HepG2 (cell line): ENCODE measurements around the gene UCK2. TPM values are rescaled to one million over a fixed set of nuclear protein-coding genes. Genes with fewer than 3 reads are reported as not detected.
A peak's percentile ranks its signal among the peaks of the same experiment; 100 is the strongest.

ENCODE experiments used
- BHLHE40 ChIP-seq: IDR thresholded peaks from 2 replicates; pipeline ENCODE4 v1.6.1; 2011; ENCODE audit warnings: low read length, improper control_type of control experiment
- ELF3 ChIP-seq: IDR thresholded peaks from 2 replicates; pipeline ENCODE4 v1.6.1; 2016; ENCODE audit warnings: missing genetic modification reagents, missing compliant biosample characterization
- GATAD2A ChIP-seq: IDR thresholded peaks from 2 replicates; pipeline ENCODE4 v1.6.1; 2016
- HNF4G ChIP-seq, 2 experiments: sonication (generic) in 1 of 2; formaldehyde crosslinking in 1 of 2; IDR thresholded peaks; 2 replicates each; pipeline versions ENCODE4 v1.4.0 to v1.6.1; 2011 to 2020; ENCODE audit warnings: borderline replicate concordance in 2 of 2, low read depth in 2 of 2, mild to moderate bottlenecking in 2 of 2, low read length in 1 of 2, missing genetic modification reagents in 1 of 2, moderate library complexity in 1 of 2
- KLF16 ChIP-seq, 2 experiments: sonication (generic) in 1 of 2; formaldehyde crosslinking in 1 of 2; IDR thresholded peaks; 2 replicates each; pipeline versions ENCODE4 v1.6.1 to v1.8.0; 2016 to 2023; ENCODE audit warnings: missing genetic modification reagents in 2 of 2, missing compliant biosample characterization in 1 of 2
- NCOA2 ChIP-seq: sonication (generic); formaldehyde crosslinking; IDR thresholded peaks from 2 replicates; pipeline ENCODE4 v1.8.0; 2022; ENCODE audit warnings: inconsistent platforms
- NFKBIZ ChIP-seq: IDR thresholded peaks from 2 replicates; pipeline ENCODE4 v1.6.1; 2018; ENCODE audit warnings: missing genetic modification reagents, missing compliant biosample characterization
- PPARG ChIP-seq: conservative IDR thresholded peaks from 2 replicates; pipeline ENCODE4 v1.6.1; 2016; ENCODE audit warnings: missing biosample characterization, missing genetic modification reagents
- SAP130 ChIP-seq: IDR thresholded peaks from 2 replicates; pipeline ENCODE4 v1.6.1; 2016; ENCODE audit warnings: low read depth
- SMC3 ChIP-seq: IDR thresholded peaks from 2 replicates; pipeline ENCODE4 v1.6.1; 2011; ENCODE audit warnings: low read length, improper control_type of control experiment
- SNAPC2 ChIP-seq: sonication (generic); formaldehyde crosslinking; IDR thresholded peaks from 2 replicates; pipeline ENCODE4 v1.8.1; 2022; ENCODE audit warnings: mild to moderate bottlenecking, missing genetic modification reagents
- STAG1 ChIP-seq: sonication (generic); formaldehyde crosslinking; IDR thresholded peaks from 2 replicates; pipeline ENCODE4 v1.4.0; 2020; ENCODE audit warnings: missing genetic modification reagents
- TEAD3 ChIP-seq: optimal IDR thresholded peaks from 2 replicates; pipeline ENCODE3; 2016; ENCODE audit warnings: borderline replicate concordance
- ZKSCAN8 ChIP-seq: IDR thresholded peaks from 2 replicates; pipeline ENCODE4 v1.6.1; 2016; ENCODE audit warnings: borderline replicate concordance, missing genetic modification reagents, missing compliant biosample characterization
- polyA plus RNA-seq, 8 experiments: library from polyadenylated mRNA; depleted of rRNA in 3 of 8; stranded (reverse) in 7 of 8; unstranded in 1 of 8; fragments of >200 nt; fragmentation: Illumina TruSeq in 4 of 8; extraction: Trizol in 4 of 8; gene quantifications; 2 replicates each; pipeline versions ENCODE4 v1.2.1 to v1.2.3, GENCODE V29; 2011 to 2016; ENCODE audit warnings: low read depth in 4 of 8, missing spikeins in 1 of 8, mixed read lengths in 1 of 8; ENCODE audit not compliant: insufficient read depth in 1 of 8
- total RNA-seq, 5 experiments: library from RNA; depleted of rRNA; stranded (reverse); fragments of >200 nt; fragmentation: Illumina TruSeq; extraction: Trizol; gene quantifications; 2 replicates each; pipeline ENCODE4 v1.2.3, GENCODE V29; 2016; ENCODE audit warnings: low read depth in 1 of 5
- TF ChIP-seq, protein P1 (sequence below): sonication (generic); formaldehyde crosslinking; IDR thresholded peaks from 2 replicates; pipeline ENCODE4 v1.4.0; 2020; ENCODE audit warnings: mild to moderate bottlenecking, missing genetic modification reagents
- TF ChIP-seq, protein P2 (sequence below), 2 experiments: sonication (generic) in 1 of 2; formaldehyde crosslinking in 1 of 2; IDR thresholded peaks; 2 replicates each; pipeline versions ENCODE4 v1.4.0 to v1.6.1; 2018 to 2020; ENCODE audit warnings: missing genetic modification reagents in 2 of 2, borderline replicate concordance in 1 of 2, low read depth in 1 of 2, mild to moderate bottlenecking in 1 of 2, missing biosample characterization in 1 of 2
- TF ChIP-seq, protein P3 (sequence below): sonication (generic); formaldehyde crosslinking; IDR thresholded peaks from 2 replicates; pipeline ENCODE4 v1.5.0; 2020; ENCODE audit warnings: mild to moderate bottlenecking, missing genetic modification reagents, moderate library complexity
- TF ChIP-seq, protein P4 (sequence below): sonication (generic); formaldehyde crosslinking; IDR thresholded peaks from 2 replicates; pipeline ENCODE4 v1.5.1; 2020; ENCODE audit warnings: missing genetic modification reagents, mild to moderate bottlenecking, borderline replicate concordance

Gene UCK2
- total and polyA plus RNA-seq, 2 of the 13 experiments (the other 11 are each of a cell fraction or from before 2014, with no cell fraction given), result 64.3 to 78.0 TPM

DNA sequence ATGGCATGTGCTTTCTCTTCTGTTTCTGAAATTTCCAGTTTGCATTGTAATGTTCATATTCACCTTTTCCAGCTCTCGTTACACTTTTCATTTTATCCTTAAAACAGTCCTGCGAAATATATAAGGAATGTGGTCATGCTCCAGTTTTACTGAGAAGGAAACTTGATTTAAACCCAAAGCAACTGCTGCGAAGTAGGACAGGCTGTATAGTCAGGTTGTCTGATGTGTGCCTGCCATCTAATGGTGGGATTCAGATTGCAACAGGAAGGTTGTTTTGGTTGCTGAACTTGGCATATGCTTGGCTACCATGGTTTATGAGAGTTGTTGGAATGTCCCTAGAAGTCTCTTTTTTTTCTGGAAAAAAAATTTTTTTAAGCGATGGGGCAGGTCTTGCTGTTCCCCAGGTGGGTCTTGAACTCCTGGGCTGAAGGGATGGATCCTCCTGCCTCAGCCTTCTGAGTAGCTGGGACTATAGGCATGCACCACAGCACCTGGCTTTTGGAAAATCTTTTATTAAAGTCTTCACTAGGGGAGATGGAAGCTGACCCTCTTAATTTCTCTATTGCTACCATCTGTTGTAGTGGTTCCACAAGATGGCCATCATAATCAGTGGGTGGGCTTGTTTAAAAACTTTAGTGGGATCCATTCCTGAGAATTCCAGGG, 86.9 kb downstream of the UCK2 start (continued):
- TF ChIP-seq PPARG (CRISPR knock-in tag), result 0 out of 2 replicates have a peak, but pooled peaks have one; percentile 19
- TF ChIP-seq ZKSCAN8 (CRISPR knock-in tag), result no peak
- no peak for TF ChIP-seq HNF4G (IDR thresholded peaks at IDR 0.05; ENCODE audit: borderline replicate concordance, low read depth, low read length)
- no peak for TF ChIP-seq HNF4G (CRISPR knock-in tag; IDR thresholded peaks at IDR 0.05; ENCODE audit: borderline replicate concordance, low read depth)
- TF ChIP-seq, protein P1, sequence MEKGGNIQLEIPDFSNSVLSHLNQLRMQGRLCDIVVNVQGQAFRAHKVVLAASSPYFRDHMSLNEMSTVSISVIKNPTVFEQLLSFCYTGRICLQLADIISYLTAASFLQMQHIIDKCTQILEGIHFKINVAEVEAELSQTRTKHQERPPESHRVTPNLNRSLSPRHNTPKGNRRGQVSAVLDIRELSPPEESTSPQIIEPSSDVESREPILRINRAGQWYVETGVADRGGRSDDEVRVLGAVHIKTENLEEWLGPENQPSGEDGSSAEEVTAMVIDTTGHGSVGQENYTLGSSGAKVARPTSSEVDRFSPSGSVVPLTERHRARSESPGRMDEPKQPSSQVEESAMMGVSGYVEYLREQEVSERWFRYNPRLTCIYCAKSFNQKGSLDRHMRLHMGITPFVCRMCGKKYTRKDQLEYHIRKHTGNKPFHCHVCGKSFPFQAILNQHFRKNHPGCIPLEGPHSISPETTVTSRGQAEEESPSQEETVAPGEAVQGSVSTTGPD (CRISPR knock-in tag), result no peak
- 0 out of 4 replicates have a peak, but pooled peaks of 1 of the 2 experiments have one; percentile 32 for TF ChIP-seq KLF16 (CRISPR knock-in tag; IDR thresholded peaks at IDR 0.05)
- TF ChIP-seq ELF3 (CRISPR knock-in tag), result peak; percentile 64; the same call in 1 of the 2 replicates
- peak; percentile 36 for TF ChIP-seq TEAD3 (CRISPR knock-in tag)
- peak; percentile 90 for TF ChIP-seq SMC3
- no peak for TF ChIP-seq NCOA2 (CRISPR knock-in tag)
- no peak for TF ChIP-seq SNAPC2
- no peak for TF ChIP-seq NFKBIZ (CRISPR knock-in tag)
- TF ChIP-seq, protein P2, sequence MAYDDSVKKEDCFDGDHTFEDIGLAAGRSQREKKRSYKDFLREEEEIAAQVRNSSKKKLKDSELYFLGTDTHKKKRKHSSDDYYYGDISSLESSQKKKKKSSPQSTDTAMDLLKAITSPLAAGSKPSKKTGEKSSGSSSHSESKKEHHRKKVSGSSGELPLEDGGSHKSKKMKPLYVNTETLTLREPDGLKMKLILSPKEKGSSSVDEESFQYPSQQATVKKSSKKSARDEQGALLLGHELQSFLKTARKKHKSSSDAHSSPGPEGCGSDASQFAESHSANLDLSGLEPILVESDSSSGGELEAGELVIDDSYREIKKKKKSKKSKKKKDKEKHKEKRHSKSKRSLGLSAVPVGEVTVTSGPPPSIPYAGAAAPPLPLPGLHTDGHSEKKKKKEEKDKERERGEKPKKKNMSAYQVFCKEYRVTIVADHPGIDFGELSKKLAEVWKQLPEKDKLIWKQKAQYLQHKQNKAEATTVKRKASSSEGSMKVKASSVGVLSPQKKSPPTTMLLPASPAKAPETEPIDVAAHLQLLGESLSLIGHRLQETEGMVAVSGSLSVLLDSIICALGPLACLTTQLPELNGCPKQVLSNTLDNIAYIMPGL (CRISPR knock-in tag; IDR thresholded peaks at IDR 0.05; ENCODE audit: borderline replicate concordance in 1 of 2, low read depth in 1 of 2), result 0 out of 4 replicates have a peak, but pooled peaks of 1 of the 2 experiments have one; percentile 43
- TF ChIP-seq GATAD2A, result peak; percentile 34; the same call in 1 of the 2 replicates
- TF ChIP-seq STAG1 (CRISPR knock-in tag), result peak; percentile 98
- 0 out of 2 replicates have a peak, but pooled peaks have one; percentile 28 for TF ChIP-seq SAP130 (CRISPR knock-in tag)
- TF ChIP-seq, protein P3, sequence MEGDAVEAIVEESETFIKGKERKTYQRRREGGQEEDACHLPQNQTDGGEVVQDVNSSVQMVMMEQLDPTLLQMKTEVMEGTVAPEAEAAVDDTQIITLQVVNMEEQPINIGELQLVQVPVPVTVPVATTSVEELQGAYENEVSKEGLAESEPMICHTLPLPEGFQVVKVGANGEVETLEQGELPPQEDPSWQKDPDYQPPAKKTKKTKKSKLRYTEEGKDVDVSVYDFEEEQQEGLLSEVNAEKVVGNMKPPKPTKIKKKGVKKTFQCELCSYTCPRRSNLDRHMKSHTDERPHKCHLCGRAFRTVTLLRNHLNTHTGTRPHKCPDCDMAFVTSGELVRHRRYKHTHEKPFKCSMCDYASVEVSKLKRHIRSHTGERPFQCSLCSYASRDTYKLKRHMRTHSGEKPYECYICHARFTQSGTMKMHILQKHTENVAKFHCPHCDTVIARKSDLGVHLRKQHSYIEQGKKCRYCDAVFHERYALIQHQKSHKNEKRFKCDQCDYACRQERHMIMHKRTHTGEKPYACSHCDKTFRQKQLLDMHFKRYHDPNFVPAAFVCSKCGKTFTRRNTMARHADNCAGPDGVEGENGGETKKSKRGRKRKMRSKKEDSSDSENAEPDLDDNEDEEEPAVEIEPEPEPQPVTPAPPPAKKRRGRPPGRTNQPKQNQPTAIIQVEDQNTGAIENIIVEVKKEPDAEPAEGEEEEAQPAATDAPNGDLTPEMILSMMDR (CRISPR knock-in tag), result peak; percentile 92
- TF ChIP-seq, protein P4, sequence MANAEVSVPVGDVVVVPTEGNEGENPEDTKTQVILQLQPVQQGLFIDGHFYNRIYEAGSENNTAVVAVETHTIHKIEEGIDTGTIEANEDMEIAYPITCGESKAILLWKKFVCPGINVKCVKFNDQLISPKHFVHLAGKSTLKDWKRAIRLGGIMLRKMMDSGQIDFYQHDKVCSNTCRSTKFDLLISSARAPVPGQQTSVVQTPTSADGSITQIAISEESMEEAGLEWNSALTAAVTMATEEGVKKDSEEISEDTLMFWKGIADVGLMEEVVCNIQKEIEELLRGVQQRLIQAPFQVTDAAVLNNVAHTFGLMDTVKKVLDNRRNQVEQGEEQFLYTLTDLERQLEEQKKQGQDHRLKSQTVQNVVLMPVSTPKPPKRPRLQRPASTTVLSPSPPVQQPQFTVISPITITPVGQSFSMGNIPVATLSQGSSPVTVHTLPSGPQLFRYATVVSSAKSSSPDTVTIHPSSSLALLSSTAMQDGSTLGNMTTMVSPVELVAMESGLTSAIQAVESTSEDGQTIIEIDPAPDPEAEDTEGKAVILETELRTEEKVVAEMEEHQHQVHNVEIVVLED (CRISPR knock-in tag), result 0 out of 2 replicates have a peak, but pooled peaks have one; percentile 14
- TF ChIP-seq BHLHE40, result 0 out of 2 replicates have a peak, but pooled peaks have one; percentile 6
- TF ChIP-seq, all 625 proteins: peak for 15
